Thyroid gland (tissue), 4 donors: ENCODE results near the gene FAM174A.

Experiments
- POLR2A ChIP-seq, 2 donors: fragments of 450-650 bp; IDR thresholded peaks; one replicate each; pipeline ENCODE4 v1.6.1; 2017; ENCODE audit warnings: antibody characterized with exemption in 2 of 2, mild to moderate bottlenecking in 2 of 2, moderate library complexity in 1 of 2
- TF ChIP-seq, protein P1 (sequence below), 6 experiments: fragments of 200-600 bp in 3 of 6; fragments of 450-650 bp in 3 of 6; sonication (generic) in 3 of 6; IDR thresholded peaks; one replicate each; pipeline ENCODE4 v1.5.1; 2016 to 2019; ENCODE audit warnings: antibody characterized with exemption in 6 of 6, mild to moderate bottlenecking in 2 of 6, inconsistent platforms in 1 of 6, moderate library complexity in 1 of 6

DNA sequence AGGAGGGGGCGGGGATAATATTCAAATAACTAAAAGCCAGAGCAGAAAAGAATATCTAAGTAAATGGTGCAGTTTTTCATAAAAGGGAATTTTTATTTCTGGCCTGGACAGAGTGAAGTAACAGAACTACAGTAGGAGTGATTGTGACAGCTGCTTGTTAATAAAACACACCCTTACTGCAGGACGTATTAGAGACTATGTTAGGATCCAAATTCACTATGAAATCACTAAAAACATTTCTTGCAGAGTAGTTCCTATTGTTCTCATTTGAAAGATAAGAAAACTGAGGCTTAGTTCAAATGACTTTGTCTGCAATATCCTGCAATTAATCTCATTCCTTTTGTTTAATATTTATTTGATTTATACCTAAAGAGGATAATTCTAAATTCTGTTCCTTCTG is 39.5 kb downstream of the FAM174A start:
- TF ChIP-seq, protein P1, sequence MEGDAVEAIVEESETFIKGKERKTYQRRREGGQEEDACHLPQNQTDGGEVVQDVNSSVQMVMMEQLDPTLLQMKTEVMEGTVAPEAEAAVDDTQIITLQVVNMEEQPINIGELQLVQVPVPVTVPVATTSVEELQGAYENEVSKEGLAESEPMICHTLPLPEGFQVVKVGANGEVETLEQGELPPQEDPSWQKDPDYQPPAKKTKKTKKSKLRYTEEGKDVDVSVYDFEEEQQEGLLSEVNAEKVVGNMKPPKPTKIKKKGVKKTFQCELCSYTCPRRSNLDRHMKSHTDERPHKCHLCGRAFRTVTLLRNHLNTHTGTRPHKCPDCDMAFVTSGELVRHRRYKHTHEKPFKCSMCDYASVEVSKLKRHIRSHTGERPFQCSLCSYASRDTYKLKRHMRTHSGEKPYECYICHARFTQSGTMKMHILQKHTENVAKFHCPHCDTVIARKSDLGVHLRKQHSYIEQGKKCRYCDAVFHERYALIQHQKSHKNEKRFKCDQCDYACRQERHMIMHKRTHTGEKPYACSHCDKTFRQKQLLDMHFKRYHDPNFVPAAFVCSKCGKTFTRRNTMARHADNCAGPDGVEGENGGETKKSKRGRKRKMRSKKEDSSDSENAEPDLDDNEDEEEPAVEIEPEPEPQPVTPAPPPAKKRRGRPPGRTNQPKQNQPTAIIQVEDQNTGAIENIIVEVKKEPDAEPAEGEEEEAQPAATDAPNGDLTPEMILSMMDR (IDR thresholded peaks at IDR 0.05), result no peak
- no peak for TF ChIP-seq POLR2A (IDR thresholded peaks at IDR 0.05)
